Naive B cell (primary cell): Measurements from ENCODE around the gene ATG4B. TPM values are rescaled to one million over a fixed set of nuclear protein-coding genes. Genes with fewer than 3 reads are reported as not detected.
"Not testable (repeated sequence)": the region's sequence is repeated elsewhere in the genome, so short reads cannot be mapped to it uniquely, and the experiment has no call there.

Experiments
- ATAC-seq, 2 donors: fragments of 150-1000 bp; cut with Tn5 transposase; 2 replicates each; pipeline ENCODE4 v1.10.0; 2021; ENCODE audit warnings: low read depth in 2 of 2, mild to moderate bottlenecking in 2 of 2, moderate library complexity in 2 of 2
- DNase-seq: peaks from one replicate; pipeline ENCODE4 v3.0.0; 2022
- H3K27ac Mint-ChIP-seq, 6 donors: one replicate each; pipeline ENCODE4 v1.8.0; 2020 to 2022; ENCODE audit warnings: mild to moderate bottlenecking in 6 of 6, mixed read lengths in 6 of 6, moderate library complexity in 5 of 6, inconsistent platforms in 2 of 6
- H3K27me3 Mint-ChIP-seq, 3 donors: one replicate each; pipeline ENCODE4 v1.8.0; 2021 to 2022; ENCODE audit warnings: mixed read lengths in 3 of 3, mild to moderate bottlenecking in 1 of 3
- H3K36me3 Mint-ChIP-seq, 2 donors: one replicate each; pipeline ENCODE4 v1.8.0; 2020 to 2022; ENCODE audit warnings: mixed read lengths in 2 of 2, inconsistent platforms in 1 of 2, mild to moderate bottlenecking in 1 of 2
- H3K4me1 Mint-ChIP-seq, 3 donors: one replicate each; pipeline ENCODE4 v1.8.0; 2020 to 2022; ENCODE audit warnings: mixed read lengths in 3 of 3, inconsistent platforms in 1 of 3, mild to moderate bottlenecking in 1 of 3, moderate library complexity in 1 of 3
- H3K4me3 Mint-ChIP-seq, 8 donors: one replicate each; pipeline ENCODE4 v1.8.0; 2020 to 2022; ENCODE audit warnings: mild to moderate bottlenecking in 8 of 8, mixed read lengths in 8 of 8, moderate library complexity in 8 of 8, inconsistent platforms in 2 of 8
- H3K9me3 Mint-ChIP-seq, 7 donors: one replicate each; pipeline ENCODE4 v1.8.0; 2020 to 2022; ENCODE audit warnings: mixed read lengths in 7 of 7, mild to moderate bottlenecking in 5 of 7, inconsistent platforms in 2 of 7, moderate library complexity in 1 of 7
- polyA plus RNA-seq, 6 donors: library from polyadenylated mRNA; unstranded; fragments of 300-500 nt; fragmentation: Illumina TruSeq; gene quantifications; one replicate each; pipeline ENCODE4 v1.2.3, GENCODE V29; 2021; ENCODE audit warnings: low read depth in 6 of 6

ATG4B gene
- 10 to 100 TPM; 61.5 to 74.6 (median 64.5) TPM for polyA plus RNA-seq

DNA sequence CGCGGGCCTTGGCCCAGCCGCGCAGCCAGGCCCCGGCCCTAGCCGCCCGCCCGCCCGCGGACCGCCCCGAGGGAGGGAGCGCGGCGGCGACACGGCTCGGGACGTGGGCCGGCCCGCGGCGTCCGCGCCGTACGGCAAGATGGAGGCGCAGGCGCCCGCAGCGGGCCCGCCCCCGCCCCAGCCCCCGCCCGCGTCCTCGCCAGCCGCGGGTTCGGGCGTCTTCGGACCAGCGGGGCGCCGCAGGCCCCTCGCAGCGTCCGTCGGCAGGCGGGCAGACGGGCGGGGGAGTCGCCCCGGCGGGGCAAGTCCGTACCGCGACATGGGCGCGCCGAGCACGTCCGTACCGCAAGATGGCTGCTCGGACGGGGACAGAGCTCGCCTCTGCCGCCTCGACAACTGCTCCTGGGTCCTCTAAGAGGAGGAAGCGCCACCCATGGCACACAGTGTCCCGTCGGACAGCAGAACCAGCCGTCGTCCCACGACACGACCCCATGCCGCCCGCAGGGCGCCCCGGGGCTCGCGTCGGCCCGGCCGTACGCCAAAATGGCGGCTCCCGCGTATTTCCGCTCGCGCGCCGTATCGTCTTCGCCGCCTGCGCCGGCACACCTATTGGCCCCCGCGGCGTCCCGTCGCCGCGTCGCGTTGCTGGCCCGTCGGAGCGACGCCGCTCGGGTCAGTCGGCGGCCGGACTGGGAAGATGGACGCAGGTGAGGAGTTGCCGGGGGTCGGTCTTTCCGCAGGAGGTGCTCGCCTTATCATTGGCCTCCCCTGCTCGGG lies at the start of gene ATG4B, which contains the start of gene THAP4:
Gene ATG4B (plus strand): TSS at position 676 of the 777 bp plus-strand sequence. CDS start 22 bp downstream, at position 698.
Gene THAP4 (minus strand): TSS at position 141 of the 777 bp plus-strand sequence. CDS start 141 bp downstream, outside the sequence.
- DNase-seq (peak; percentile 81), ATAC-seq (peak; percentile 70 to 71)
- H3K36me3 Mint-ChIP-seq, result no peaks in the 10 kb centered on the region
- H3K27ac Mint-ChIP-seq, result peak within 1 kb of the TSS; percentile 84 to 97 (median 94)
- H3K27me3 Mint-ChIP-seq, result no peaks in the 10 kb centered on the region
- H3K9me3 Mint-ChIP-seq, result no peaks in the 10 kb centered on the region
- H3K4me1 Mint-ChIP-seq, result peaks cover 26 to 57% (median 51%) of the 10 kb centered on the region in 3 donors
- H3K4me3 Mint-ChIP-seq, result peak within 1 kb of the TSS; percentile 77 to 96 (median 91)

DNA sequence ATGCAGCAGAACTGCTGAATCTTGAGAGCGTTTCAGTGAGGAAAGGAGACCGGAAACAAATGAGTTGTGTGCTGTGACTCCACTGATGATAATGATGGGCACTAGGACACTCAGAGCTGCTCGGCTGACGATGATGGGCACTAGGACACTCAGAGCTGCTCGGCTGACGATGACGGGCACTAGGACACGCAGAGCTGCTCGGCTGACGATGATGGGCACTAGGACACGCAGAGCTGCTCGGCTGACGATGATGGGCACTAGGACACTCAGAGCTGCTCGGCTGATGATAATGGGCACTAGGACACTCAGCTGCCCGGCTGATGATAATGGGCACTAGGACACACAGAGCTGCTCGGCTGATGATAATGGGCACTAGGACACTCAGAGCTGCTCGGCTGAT lies 47.6 kb upstream of the ATG4B start:
- not testable (repeated sequence) for ATAC-seq, H3K4me3 Mint-ChIP-seq, DNase-seq, H3K4me1 Mint-ChIP-seq, H3K27ac Mint-ChIP-seq, H3K27me3 Mint-ChIP-seq
- Mint-ChIP-seq H3K36me3 (peaks cover 32 to 40% of the 10 kb centered on the region in 2 donors), H3K9me3 (peaks cover 5 to 45% (median 21%) of the 10 kb centered on the region in 7 donors)

DNA sequence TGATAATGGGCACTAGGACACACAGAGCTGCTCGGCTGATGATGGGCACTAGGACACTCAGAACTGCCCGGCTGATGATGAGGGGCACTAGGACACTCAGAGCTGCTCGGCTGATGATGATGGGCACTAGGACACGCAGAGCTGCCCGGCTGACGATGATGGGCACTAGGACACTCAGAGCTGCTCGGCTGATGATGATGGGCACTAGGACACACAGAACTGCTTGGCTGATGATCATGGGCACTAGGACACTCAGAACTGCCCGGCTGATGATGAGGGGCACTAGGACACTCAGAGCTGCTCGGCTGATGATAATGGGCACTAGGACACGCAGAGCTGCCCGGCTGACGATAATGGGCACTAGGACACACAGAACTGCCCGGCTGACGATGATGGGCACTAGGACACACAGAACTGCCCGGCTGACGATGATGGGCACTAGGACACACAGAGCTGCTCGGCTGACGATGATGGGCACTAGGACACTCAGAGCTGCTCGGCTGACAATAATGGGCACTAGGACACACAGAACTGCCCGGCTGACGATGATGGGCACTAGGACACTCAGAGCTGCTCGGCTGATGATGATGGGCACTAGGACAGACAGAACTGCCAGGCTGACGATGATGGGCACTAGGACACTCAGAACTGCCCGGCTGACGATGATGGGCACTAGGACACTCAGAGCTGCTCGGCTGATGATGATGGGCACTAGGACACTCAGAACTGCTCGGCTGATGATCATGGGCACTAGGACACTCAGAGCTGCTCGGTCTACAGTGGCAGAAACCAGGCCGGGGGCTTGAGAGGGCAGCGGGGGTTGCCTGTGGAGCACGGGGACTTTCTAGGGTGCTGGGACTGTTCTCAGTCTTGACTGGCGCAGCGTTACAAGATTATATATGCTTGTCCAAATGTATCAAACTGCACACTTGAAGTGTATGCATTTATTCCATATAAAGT lies 46.7 kb upstream of the ATG4B start:
- H3K4me3 Mint-ChIP-seq, ATAC-seq, H3K27ac Mint-ChIP-seq, DNase-seq, H3K4me1 Mint-ChIP-seq, H3K27me3 Mint-ChIP-seq: not testable (repeated sequence)
- peaks cover 5 to 35% (median 15%) of the 10 kb centered on the region in 7 donors for H3K9me3 Mint-ChIP-seq
- peaks cover 24 to 33% of the 10 kb centered on the region in 2 donors for H3K36me3 Mint-ChIP-seq

DNA sequence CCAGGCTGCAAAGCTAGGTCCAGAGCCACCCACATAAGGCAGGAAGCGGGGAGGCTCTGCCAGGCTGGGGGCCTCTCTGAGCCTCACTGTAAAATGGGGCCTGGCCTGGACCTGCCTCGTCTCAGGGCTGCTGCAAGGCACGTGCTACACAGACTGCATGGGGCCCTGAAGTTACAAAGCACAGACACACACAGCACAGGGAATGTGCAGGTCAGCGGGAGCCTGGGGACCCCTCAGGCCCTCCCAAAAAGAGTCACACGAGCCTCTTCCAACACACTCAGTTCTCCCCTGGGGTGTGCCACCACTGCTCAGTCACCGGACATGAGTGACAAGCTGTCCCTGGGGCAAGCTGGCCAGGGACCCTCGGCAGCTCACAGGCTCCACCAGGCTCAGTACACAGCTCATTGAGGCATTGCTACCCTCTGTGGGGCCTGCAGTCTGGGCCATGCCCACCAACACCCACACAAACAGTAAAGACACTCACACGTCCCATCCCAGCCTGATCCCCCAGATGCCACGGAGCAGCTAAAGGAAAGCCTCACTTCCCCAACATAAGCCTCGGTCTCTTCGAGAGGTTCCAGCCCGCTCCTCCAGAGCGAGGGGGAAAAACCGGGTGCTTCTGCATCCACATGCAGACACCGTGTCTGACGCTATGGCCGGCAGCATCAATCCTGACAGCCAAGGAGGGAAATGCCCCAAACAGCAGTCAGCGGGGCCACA lies 45.2 kb upstream of the ATG4B start:
- H3K27ac Mint-ChIP-seq, result peak overlapping the region in 1 of 6 donors; percentile 54
- no peak for DNase-seq
- no peak overlapping the region for H3K4me3 Mint-ChIP-seq
- peaks cover 0 to 22% (median 5%) of the 10 kb centered on the region in 7 donors for H3K9me3 Mint-ChIP-seq
- H3K4me1 Mint-ChIP-seq, result no peaks in the 10 kb centered on the region
- no peaks in the 10 kb centered on the region for H3K27me3 Mint-ChIP-seq
- peaks cover 11 to 22% of the 10 kb centered on the region in 2 donors for H3K36me3 Mint-ChIP-seq
- no peak for ATAC-seq

DNA sequence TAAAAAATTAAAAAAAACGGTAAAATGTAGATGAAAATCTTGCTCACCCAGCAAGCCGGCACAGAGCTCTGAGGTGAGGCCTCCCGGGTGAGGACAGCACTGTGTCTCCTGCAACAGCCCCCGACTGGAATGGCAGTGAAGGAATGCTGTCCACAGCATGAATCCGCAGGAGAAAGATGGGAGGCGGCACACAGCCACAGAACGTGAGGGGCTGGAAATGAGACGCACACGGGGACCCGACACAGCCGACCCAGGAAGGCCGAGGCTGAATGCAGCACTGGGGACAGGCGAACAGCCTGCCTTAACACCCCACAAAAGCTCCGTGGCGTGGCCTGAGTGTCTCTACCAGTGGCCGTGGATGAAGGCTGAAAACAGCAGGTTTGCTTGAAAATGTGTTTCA lies 44.2 kb upstream of the ATG4B start:
- DNase-seq, result no peak
- peaks cover 0 to 12% (median 1%) of the 10 kb centered on the region in 7 donors for H3K9me3 Mint-ChIP-seq
- peaks cover 1 to 15% of the 10 kb centered on the region in 2 donors for H3K36me3 Mint-ChIP-seq
- H3K4me1 Mint-ChIP-seq, result no peaks in the 10 kb centered on the region
- no peak for ATAC-seq
- no peaks in the 10 kb centered on the region for H3K27me3 Mint-ChIP-seq
- H3K27ac Mint-ChIP-seq, result no peak overlapping the region
- no peak overlapping the region for H3K4me3 Mint-ChIP-seq

DNA sequence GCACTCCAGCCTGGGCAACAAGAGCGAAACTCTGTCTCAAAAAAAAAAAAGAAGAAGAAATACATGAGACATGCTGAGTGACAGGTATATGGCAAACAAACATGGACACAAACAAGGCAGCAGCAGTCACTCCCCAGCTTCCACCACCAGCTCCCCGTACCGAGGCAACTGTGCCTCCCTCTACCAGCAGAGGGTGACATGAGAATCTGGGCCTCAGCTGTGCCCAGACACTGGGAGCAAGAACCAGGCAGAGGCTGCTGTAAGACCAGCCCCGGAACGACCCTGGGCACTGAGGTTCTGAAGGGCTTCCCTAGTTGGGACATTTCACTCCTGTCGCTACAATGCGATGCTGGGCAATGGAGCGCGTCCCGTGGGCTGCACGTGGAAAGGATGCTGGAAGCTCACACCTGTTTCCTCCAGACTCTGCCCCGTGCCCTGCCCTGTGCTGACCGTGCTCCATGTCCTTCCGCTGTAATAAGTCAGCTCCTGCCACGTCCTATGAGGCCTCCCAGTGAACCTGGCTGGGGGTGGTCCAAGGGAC lies 41.8 kb upstream of the ATG4B start:
- ATAC-seq, result peak in 1 of 2 donors; percentile 27
- H3K4me1 Mint-ChIP-seq, result no peaks in the 10 kb centered on the region
- H3K9me3 Mint-ChIP-seq, result no peaks in the 10 kb centered on the region
- H3K27me3 Mint-ChIP-seq, result no peaks in the 10 kb centered on the region
- no peak overlapping the region for H3K27ac Mint-ChIP-seq
- H3K4me3 Mint-ChIP-seq, result no peak overlapping the region
- peaks cover 5 to 7% of the 10 kb centered on the region in 2 donors for H3K36me3 Mint-ChIP-seq
- DNase-seq, result no peak

DNA sequence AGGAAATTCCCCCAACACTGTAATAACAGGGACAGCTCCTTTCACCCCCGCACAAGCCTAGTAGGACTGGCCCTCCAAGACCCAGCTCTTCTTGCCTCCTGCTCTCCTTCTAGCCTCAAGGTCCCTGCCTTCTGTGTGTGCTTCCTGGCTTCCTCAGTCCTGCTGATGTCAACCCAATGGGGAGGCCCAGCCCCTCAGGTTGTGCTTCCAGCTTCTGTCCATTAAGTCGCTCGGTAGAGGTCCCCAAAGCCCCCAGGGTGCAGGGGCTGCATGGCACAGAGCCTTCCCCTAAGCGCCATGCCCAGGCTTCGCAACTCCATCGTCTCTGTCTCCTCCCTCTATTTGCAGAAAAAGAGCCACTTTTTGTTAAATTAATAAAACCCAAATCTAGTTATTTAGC lies 39.9 kb upstream of the ATG4B start:
- DNase-seq, result no peak
- Mint-ChIP-seq H3K9me3 (no peaks in the 10 kb centered on the region), H3K27me3 (no peaks in the 10 kb centered on the region), H3K36me3 (peaks cover 9 to 16% of the 10 kb centered on the region in 2 donors), H3K4me3 (no peak overlapping the region), H3K27ac (peak overlapping the region in 1 of 6 donors; percentile 69), H3K4me1 (no peaks in the 10 kb centered on the region)
- no peak for ATAC-seq

DNA sequence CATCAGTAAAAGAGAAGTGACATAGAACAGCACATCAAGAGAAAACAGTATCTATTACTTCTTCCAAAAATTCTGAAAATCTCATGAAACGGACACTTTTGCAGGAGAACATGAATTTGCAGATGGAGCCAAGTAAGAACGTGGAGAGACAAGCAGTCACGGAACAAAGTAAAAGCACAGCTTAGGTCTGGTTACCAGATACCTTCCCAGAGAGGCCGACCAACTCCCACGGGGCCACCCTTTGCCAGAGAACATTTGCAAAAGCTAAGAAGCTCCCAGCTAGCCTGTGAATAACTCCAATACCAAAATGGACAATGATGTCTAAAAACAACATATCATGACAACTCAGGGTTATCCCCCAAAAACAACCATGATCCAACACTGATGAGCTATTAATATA lies 39.4 kb upstream of the ATG4B start:
- Mint-ChIP-seq H3K27me3 (no peaks in the 10 kb centered on the region), H3K4me3 (no peak overlapping the region), H3K4me1 (no peaks in the 10 kb centered on the region), H3K36me3 (peaks cover 9 to 16% of the 10 kb centered on the region in 2 donors), H3K27ac (peak overlapping the region in 1 of 6 donors; percentile 69), H3K9me3 (no peaks in the 10 kb centered on the region)
- no peak for ATAC-seq
- DNase-seq, result no peak

DNA sequence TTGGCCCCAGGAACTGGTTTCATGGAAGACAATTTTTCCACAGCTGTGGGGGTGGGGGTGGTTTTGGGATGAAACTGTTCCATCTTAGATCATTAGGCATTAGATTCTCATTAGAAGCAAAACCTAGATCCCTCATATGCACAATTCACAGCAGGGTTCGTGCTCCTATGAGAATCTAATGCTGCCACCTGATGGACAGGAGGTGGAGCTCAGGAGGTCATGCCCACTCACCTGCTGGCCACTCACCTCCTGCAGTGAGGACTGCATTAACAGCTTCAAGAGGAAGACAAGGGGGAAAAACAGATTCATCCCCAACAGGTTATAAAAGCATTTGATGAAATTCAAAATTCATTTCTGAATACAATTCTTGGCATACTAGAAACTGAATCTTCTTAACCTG lies 39.0 kb upstream of the ATG4B start:
- Mint-ChIP-seq H3K9me3 (no peaks in the 10 kb centered on the region), H3K4me1 (no peaks in the 10 kb centered on the region), H3K27ac (no peak overlapping the region), H3K27me3 (no peaks in the 10 kb centered on the region), H3K36me3 (peaks cover 9 to 16% of the 10 kb centered on the region in 2 donors), H3K4me3 (no peak overlapping the region)
- no peak for ATAC-seq
- no peak for DNase-seq

DNA sequence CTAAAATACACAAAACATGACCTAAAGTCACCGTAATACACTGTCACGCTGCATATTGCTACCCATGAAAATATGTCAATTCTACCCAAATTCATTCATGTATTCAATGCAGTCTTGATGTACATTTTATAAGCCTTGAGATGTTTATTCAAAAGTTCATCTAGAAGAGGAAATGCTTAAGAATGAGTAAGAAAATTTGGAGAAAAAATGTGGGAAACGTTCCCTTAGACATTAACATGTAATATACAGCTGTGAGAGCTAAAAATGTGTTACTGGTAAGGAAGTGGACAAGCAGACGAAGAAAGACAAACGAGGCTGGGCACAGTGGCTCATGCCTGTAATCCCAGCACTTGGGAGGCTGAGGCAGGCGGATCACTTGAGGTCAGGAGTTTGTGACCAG lies 37.9 kb upstream of the ATG4B start:
- Mint-ChIP-seq H3K27ac (peak overlapping the region in 1 of 6 donors; percentile 7), H3K4me1 (no peaks in the 10 kb centered on the region), H3K27me3 (no peaks in the 10 kb centered on the region), H3K36me3 (peaks cover 9 to 16% of the 10 kb centered on the region in 2 donors), H3K4me3 (no peak overlapping the region), H3K9me3 (no peaks in the 10 kb centered on the region)
- ATAC-seq, result no peak
- DNase-seq, result no peak

DNA sequence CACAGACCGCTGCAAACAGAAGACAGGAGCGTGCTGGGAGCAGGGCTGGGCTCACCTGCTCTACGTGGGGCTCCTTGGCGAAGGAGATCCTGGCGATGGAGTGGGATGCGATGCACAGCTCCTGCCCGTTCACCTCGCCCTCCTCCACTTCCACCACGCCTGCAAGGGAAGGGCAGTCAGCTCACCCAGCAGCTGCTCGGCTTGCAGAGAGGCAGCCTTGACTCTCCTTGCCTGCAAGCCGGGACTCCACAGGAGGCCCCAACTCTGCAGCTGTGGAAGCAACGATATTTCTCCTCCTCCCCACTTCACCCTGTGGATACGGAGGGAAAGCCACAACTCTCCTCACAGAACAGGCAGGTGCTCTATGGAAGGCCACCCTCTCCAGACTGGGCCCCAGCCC lies 35.7 kb upstream of the ATG4B start:
- Mint-ChIP-seq H3K27ac (no peak overlapping the region), H3K9me3 (no peaks in the 10 kb centered on the region), H3K4me1 (peaks cover 0 to 3% (median 0%) of the 10 kb centered on the region in 3 donors), H3K36me3 (peaks cover 9 to 16% of the 10 kb centered on the region in 2 donors), H3K4me3 (no peak overlapping the region), H3K27me3 (no peaks in the 10 kb centered on the region)
- DNase-seq (no peak), ATAC-seq (no peak)

DNA sequence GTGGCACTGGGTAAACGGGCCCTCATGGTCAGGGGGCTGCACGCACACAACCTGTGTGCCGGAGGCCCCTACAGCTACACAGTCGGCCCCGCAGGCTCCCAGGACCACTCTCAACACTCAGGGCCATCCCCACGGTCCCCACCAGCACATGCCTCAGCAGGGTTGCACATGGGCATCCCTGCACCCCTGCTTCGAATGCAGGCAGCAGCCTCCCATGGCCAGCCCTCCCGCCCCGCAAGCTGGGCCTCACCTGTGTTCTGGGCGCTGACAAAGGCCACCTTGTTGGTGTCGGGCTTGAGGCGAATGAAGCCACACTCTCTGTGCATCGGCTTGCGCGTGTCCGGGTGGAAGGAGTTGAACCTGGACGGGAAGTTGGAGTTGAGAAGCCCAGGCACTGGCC lies 34.8 kb upstream of the ATG4B start:
- H3K27ac Mint-ChIP-seq, result no peak overlapping the region
- peaks cover 9 to 16% of the 10 kb centered on the region in 2 donors for H3K36me3 Mint-ChIP-seq
- ATAC-seq (no peak), DNase-seq (no peak)
- H3K9me3 Mint-ChIP-seq, result no peaks in the 10 kb centered on the region
- peaks cover 0 to 3% (median 0%) of the 10 kb centered on the region in 3 donors for H3K4me1 Mint-ChIP-seq
- no peaks in the 10 kb centered on the region for H3K27me3 Mint-ChIP-seq
- H3K4me3 Mint-ChIP-seq, result peak overlapping the region in 1 of 8 donors; percentile 10

DNA sequence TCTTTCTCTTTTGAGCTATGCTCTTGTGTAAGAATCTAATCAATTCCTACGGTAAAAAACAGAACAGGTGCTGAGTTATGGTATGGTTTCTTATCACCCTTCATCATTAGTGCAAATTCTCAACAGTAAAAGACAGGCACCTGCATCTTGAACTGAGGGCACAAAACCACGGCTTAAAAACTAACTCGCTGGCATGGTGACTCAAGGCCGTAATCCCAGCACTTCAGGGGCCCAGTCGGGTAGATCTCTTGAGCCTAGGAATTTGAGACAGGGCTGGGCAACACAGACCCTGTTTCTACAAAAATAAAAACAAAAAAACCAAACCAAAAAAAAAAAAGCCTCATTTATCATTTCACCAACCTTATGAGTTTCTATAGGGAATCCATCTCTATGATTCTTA lies 33.8 kb upstream of the ATG4B start:
- Mint-ChIP-seq H3K4me1 (peaks cover 3 to 7% (median 5%) of the 10 kb centered on the region in 3 donors), H3K27me3 (no peaks in the 10 kb centered on the region), H3K27ac (no peak overlapping the region), H3K36me3 (peaks cover 9 to 16% of the 10 kb centered on the region in 2 donors), H3K4me3 (no peak overlapping the region), H3K9me3 (no peaks in the 10 kb centered on the region)
- ATAC-seq, result no peak
- DNase-seq, result no peak
